GM12864 (cell line): ENCODE data around the gene LRCOL1.

ENCODE experiments used
- DNase-seq: peaks from one replicate; pipeline ENCODE4 v3.0.0-alpha.2; 2011; ENCODE audit warnings: low read depth
- H3K4me3 ChIP-seq: 2 replicates; pipeline ENCODE4 v1.5.1; 2011; ENCODE audit warnings: mild to moderate bottlenecking, low read depth, low read length, control low read depth
- CTCF ChIP-seq: IDR thresholded peaks from 2 replicates; pipeline ENCODE4 v1.5.1; 2011; ENCODE audit warnings: low read depth, mild to moderate bottlenecking, moderate library complexity, low read length, control low read depth, inconsistent platforms; ENCODE audit errors: missing control alignments

Gene LRCOL1

DNA sequence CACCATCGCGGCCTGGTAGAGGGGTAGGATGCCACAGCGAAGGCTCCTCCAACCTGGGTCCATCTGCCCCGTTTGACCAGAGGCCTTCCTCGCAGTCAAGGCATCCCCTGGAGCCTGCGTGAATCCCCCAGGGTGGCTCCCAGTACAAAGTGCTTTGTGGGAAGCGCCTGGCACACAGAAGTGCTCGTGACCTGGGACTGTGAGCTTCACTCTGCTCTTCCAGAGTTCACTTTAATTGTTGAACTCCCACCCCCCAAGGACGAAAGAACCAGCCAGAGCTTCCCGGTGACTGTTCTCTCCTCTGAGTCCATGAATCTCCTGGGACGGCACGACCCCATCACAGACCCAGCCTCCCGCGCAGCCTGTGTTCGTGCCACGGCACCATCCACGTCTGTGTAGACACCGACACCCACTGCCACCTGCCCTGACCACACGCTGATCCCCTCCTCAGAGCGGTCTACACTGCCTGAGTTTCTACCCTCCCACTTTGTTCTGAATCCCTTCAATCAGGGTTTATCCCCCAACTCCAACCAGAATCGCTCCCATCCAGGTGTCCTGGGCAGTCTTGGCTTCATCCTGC, 24.1 kb upstream of the LRCOL1 start:
- H3K4me3 ChIP-seq, result no peak overlapping the region
- DNase-seq, result no peak
- no peak for TF ChIP-seq CTCF

DNA sequence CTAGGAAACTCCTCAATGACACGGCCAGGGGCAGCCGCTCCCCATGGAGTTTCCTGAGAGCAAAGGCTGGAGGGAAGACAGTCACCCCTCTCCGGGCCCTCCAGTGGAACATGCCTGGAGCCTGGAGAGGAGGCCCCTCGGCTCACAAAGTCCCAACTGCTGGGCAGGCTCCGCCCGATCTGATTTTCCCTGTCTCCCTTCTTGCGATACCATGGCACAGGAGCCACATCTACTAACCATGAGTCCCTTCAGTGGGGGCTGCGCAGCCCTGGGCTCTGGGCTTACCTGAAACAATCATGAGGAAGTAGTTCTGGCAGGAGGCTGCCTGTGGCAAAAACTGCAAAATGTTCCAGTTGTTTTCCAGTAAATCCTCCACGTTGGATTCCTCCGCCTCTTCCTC, 23.5 kb upstream of the LRCOL1 start:
- TF ChIP-seq CTCF, result no peak
- no peak overlapping the region for H3K4me3 ChIP-seq
- DNase-seq, result no peak

DNA sequence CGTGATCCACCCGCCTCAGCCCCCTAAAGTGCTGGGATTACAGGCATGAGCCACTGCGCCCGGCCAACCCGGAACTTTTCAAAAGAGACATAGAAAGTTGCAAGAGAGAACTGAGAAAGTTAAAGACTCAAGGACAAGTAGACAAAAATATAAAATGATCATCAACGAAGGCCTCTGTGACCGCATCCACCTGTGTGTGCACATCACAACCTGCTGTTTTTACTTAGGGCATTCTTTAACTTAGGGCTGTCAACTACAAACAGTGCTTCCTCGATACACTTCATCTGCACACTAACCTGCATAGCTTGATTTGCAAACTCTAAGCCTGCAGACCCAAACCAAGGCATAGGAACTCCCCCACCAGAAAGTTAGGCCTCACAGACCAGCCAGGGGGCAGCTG, 23.0 kb upstream of the LRCOL1 start:
- no peak for TF ChIP-seq CTCF
- no peak for DNase-seq
- no peak overlapping the region for H3K4me3 ChIP-seq

DNA sequence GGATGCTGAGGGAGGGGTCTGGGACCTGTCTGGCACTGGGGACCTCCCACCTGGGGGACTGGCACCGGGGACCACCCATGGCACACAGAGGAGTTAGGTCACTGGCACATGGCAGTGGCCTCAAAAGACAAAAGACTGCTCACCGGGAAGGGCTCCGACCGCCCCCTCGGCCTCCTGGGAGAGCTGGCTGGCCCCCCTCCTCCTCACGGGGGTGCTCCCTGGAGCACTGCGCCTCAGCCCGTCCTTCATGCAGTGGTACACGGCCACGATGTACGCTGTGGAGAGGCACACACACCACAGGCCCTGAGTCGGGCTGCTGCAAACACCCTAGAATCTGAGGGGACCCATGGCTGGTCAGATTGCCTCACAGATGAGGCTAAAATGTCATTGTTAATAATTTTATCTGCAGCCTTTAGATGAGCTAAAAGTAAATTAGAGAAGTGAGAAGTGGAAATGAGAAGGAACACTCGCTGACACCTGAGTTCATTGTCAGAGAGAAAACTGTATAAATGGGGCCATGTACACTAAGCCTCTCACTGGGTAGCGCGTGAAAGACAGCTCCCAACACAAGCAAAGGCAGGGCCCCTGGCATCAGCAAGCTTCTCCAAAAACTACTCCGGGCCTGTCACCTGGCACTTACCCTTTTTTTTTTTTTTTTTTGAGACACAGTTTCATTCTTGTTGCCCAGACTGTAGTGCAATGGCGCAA, 22.3 kb upstream of the LRCOL1 start:
- TF ChIP-seq CTCF, result no peak
- no peak overlapping the region for H3K4me3 ChIP-seq
- DNase-seq, result no peak

DNA sequence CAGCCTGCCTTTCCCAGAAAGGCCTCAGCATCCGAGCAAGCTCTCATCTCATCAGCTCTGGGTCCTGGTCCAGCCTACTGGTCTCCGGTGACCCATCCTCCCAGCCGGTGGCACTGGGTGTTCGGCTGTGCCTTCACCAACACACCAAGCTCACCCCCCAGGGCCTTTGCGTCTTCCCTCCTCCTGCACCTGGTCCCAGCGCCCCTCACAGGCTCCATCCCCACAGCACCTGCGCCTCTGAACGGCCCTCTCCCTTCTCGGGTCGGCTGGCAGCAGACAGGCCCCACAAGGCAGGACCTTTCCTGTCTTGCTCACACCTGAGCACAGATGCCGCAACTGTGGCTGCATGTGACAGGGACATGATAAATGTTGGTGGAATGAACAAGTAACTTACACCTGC, 21.3 kb upstream of the LRCOL1 start:
- no peak overlapping the region for H3K4me3 ChIP-seq
- DNase-seq, result no peak
- no peak for TF ChIP-seq CTCF

- no peak for DNase-seq
- no peak for TF ChIP-seq CTCF
- no peak overlapping the region for H3K4me3 ChIP-seq
These were observed 20.3 kb upstream of the LRCOL1 start for GRCh38 chr12:132630672-132631071.

DNA sequence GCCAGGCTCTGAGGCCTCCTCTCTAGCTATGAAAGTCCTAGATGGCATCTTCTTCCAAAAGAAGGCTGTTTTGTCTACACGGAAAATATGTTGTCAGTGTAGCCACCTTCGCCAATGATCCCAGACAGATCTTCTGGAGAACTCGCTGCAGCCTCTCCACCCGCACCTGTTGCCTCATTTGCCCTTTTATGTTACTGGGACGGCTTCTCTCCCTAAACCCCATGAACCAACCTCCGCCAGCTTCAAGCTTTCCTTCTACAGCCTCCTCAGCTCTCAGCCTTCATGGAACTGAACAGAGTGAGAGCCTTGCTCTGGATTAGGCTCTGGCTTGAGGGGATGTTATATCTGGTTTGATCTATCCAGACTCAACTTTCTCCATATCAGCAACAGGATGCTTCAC, 18.9 kb upstream of the LRCOL1 start:
- no peak for TF ChIP-seq CTCF
- H3K4me3 ChIP-seq, result no peak overlapping the region
- no peak for DNase-seq
